ENCODE data around the gene WDR72.
"Not testable (repeated sequence)": the region's sequence is repeated elsewhere in the genome, so short reads cannot be mapped to it uniquely, and the experiment has no call there.

The WDR72 gene

DNA sequence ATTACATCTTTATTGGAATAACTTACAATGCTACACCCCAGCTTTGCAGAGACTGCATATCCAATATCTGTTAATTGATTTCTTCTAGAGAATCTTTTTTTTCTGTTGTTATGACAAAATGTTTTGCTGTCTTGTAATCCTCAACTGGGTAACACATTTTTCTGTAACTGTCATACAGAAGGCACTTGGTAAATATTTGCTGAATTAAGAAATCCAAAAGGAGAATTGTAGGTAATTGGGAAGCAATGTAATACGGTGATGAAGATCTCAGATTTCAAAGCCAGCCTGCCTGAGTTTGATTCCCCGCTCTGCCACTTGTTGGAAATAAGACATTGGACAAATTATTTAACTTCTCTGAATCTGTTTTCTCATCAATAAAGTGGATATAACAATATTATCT lies 169.1 kb downstream of the WDR72 start:
- no peak for DNase-seq (ENCODE audit: low read depth in 1 of 2, low spot score in 1 of 2)

DNA sequence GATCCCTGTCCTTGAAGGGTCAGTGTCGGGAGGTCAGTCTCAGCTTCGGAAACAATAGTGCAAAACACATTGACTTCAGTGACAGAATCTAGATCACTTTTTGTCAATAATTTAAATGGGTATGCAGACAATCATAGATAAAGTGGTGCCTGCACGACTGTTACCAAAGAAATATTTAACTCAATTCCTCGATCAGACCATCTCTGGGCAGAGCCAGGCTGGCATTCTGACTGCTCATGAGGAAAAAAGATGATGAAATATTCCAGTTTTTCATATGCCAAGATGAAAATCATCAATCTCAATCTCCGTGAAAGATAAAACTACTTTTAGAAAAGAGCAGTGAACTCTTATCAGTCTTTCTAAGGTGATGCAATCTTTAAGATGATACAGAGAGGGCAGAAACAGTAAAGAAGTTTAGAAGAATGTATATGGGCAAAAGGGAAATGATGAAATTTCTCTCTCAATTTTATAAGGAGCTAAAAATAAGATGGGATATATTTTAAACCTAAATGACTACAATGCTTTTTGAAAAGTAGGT lies 169.9 kb downstream of the WDR72 start:
- DNase-seq (ENCODE audit: low read depth in 1 of 2, low spot score in 1 of 2): no peak

DNA sequence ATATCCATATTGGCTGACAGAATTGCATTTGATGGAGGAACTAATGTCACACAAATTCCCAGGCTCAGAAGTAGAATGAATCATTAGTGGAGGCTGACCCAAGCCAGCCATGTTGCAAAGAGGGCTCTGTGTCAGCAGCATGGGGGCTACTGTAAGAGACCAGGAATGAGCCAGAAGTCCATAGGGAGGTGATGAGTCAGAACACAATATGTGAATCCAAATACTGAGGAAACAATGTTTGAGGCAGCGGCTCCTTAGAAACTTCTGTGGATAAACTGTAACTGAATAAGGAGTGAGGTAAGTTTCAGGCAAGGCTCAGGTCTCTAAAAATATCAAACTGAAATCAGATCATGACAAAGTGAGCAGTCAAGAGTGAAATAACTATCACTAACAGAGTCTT lies 170.7 kb downstream of the WDR72 start:
- no peak for DNase-seq (ENCODE audit: low read depth in 1 of 2, low spot score in 1 of 2)

DNA sequence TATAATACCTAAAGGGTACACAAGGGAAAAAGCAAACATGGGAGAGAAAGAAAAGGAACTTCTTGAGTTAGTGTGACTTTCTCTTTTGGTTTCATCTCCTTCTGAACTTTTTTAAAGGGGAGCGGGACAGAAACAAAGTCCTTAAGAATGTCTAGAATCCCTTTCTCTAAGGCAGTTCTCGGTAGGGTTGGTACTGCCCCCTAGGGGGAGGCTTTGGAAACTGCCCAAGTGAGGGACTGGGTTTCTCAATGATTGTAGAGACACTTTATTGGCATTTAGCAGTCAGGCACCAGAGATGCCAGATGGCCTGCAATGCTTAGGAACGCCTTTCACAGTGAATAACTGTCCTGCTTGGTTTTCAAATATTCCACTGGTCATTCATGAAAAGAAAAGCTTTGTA lies 172.7 kb downstream of the WDR72 start:
- DNase-seq (ENCODE audit: low read depth in 1 of 2, low spot score in 1 of 2): no peak

DNA sequence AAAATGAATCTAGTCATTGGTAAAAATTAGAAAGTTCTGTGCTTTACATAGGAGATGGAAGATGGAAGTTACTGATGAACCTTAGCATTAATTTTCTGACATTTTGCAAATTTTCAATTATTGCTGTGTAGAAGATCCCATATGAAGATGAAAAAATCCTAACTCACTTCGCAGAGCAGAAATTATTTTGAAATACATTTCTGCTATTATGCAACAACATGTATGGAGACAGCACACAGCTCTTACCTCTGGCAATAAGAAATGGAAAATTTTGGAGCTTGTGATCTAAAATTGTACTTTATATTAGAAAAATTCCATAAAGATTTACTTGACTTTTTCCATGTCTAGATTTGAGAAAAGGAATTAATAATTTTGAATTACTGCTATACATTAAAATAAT lies 177.9 kb downstream of the WDR72 start:
- DNase-seq (ENCODE audit: low read depth in 1 of 2, low spot score in 1 of 2): no peak

DNA sequence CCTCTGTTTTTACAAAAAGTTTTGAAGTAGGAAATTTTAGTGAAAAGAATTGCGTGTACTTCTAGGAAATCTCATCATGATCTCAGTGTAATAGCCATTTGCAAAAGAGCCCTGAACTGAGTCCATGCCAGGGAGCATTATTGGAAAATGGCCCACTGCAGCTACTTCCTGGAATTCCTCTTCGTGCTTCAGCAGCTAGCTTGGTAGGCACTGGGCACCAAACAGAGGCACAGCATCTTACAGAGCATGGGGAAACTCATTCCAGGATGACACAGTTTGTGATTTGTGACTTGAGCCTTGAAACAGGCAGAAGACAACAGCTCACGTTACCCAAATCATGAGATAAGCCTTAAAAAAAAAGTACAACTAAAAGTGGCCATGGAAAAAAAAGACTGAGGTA lies 179.1 kb downstream of the WDR72 start:
- DNase-seq (ENCODE audit: low read depth in 1 of 2, low spot score in 1 of 2): no peak

DNA sequence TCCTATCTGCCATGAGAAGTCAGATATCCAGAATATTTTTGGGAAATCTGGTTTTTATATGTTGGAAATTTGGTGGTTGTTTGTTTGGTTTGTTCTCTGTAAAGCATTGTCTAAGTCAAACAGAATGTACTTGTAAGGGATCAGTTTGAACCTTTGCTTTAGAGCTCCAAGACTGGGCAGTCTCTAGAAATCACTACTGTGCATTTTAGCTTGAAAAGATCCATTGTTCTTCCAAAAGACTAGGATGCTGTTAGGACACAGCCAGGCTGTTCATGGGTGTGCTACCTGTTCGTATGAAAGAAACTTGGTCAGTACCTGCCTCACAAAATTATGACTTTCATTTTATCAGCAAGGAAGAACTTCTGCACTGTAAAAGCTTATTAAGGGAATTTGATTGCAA lies 182.6 kb downstream of the WDR72 start:
- no peak for DNase-seq (ENCODE audit: low read depth in 1 of 2, low spot score in 1 of 2)

DNA sequence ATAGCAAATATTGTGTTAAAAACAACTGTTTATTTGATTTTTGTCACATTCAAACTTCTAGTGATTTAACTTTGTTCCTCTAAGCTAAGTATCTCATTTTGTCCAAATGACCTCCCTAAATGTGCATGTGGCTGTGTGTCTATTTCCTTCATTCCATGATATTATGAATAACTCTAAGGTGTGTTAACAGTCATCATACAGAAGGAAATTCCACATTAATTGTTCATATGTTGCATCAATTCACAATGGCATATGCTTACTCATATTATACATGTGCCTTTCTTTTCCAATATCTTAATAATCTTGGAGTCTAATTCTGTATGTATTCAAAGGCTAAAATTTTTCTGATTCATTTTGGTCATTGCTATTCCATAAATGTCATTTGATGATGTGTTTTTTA lies 186.4 kb downstream of the WDR72 start:
- no peak for DNase-seq (ENCODE audit: low read depth in 1 of 2, low spot score in 1 of 2)

DNA sequence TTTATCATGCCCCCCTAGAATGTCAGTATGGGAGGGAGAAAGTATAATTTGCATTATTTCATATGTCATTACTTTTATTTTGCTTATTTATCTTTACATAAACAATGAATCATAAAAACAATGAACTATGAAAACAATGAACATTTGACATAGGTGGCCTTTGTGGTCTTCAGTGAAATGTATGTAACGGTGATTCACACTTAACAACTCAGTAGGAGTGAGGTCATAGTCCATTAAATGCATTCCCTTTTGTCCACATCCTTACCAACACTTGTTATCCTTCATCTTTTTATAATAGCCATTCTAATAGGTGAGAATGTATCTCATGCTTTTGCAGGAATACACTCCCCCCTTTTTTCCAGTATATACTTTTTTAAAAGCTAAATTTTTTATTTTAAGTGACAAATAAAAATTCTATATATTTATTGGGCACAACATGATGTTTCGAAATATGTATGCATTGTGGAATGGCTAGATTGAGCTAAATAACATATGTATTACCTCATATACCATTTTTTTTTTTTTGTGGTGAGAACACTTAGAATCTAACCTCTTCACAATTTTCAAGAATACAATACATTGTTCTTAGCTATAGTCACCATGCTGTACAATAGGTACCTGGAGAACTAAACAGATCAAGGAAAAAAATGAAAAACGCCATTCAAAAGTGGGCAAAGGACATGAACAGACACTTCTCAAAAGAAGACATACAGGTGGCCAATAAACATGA lies 189.5 kb downstream of the WDR72 start:
- no peak for DNase-seq (ENCODE audit: low read depth in 1 of 2, low spot score in 1 of 2)

DNA sequence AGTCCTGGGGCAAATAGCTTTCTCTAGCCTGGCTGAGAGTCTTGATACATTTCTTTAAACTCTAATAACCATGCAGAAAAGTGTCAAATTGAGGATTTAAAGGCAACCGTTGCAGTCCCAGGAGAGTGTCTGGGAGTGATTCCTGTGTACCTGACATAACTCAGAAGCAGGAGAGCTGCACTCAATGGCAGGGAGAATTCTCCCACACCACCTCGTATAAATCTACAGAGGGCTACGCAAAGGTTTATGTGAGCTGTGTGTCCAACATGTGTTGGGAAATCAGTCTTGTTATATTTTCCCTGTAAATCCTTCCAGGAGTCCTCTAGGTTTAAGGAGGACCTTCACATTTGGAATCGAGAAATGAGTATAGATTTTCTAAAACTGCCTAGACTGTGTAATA lies 192.6 kb downstream of the WDR72 start:
- DNase-seq (ENCODE audit: low read depth in 1 of 2, low spot score in 1 of 2): no peak

DNA sequence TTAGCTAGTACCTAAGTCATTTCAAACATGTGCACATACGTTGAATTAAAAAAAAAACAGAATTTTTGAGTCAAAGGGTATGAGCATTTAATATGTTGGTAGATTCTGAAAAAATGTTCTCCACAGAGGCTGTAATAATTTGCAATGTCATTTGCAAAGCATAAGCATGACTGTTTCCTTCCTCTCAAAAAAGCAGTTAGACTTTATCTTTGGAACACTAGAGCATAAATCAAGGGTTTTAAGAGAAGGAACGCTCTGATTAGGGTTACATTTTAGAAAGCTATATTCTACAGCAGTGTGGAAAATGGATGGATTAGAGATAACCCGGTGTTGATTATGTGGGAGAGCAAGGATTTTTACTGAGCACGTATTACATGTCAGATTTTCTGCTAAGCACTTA lies 193.7 kb downstream of the WDR72 start:
- no peak for DNase-seq (ENCODE audit: low read depth in 1 of 2, low spot score in 1 of 2)

DNA sequence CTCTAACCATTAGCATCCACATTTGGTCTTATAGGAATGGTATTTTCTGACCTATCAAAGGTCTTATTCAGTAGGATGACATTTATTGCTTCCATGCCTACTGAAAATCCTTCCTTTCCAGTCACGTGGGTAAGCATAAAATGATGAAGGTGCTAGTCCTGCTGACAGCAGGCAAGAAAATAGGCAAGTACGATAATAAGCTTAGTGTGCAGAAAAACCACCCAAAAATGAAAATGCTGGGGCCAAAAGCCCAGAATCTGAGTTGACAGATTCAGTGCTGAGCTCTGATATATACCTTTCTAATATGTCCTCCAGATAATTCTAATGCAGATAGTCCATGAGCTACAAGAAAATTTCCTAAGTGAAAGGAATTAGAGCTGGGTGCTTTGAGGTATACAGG lies 194.8 kb downstream of the WDR72 start:
- no peak for DNase-seq (ENCODE audit: low read depth in 1 of 2, low spot score in 1 of 2)

DNA sequence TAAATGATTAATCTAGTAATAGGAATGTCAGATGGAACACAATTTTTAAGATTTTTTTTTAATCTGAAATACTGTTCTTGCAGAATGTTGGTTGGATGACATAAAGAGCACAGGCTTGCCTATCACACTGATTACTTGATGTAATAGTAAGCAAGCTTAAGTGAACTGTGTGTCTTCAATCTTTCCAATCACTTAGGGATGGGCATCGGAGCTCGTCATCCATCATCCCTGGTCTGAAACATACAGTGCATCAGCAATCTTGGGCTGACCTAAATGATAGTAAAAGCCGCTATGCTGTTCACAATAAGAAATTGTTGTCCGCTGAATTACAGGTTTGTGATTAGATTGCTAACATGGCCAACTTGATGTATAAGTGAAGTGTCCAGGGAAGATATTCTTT lies 195.8 kb downstream of the WDR72 start:
- no peak for DNase-seq (ENCODE audit: low read depth in 1 of 2, low spot score in 1 of 2)

DNA sequence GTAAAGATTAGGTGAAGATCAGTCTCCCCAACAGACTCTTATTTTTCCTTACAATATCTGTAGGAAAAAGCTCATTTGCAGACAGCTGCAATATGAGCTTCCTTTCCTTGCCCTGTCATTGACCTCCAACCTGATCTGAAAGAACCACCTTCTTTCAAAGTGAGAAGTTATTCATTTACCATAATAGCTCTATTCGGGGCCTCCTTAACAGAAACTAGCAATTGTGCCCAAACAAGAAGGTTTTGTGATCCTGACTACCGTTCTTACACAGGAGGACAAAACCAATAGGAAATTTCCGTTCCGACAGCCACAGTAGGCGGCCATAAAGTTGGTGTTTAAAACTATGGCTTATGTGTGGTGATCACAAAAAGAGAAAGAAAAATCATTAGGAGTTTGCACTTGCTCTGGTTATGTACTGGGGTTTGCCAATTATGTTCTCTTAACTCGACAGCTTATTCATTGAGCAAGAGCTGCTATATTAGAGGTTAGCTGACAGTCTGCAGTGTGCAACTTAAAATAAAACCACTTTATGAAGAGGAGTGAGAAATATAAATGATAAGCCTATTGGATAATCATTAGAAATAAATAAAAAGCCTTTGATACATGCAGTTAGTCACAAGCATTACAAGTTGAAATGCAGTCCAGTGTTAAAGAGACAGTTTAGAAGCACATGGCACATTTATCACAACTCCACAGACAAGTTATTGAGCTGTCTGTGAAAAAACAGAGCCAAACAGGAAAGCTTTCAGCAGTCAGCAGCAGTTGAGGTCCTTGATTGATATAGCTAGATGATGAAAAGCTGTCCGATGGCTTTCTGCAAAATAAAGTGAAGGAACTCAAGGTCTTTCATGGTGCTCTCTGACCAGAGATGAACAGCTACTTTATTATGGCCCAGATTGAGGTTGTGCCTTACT lies 199.8 kb downstream of the WDR72 start:
- no peak for DNase-seq (ENCODE audit: low read depth in 1 of 2, low spot score in 1 of 2)

DNA sequence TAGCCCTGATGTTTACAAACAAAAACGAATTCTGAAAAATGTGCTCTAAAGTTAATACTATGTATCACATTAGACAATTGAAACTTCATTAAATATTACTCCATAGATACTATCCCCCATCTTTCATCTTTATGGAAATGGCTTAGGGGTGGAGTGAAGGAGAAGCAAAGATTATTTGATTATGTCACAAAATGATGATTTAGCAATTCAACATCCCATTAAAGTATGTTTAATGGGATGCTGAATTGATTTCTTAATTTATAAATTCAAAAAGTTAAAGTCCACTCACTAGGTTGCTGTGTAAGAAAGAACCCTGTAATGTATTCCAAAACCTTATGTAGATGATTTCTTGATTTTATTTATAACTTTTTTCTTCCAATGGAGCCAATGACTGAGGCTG lies 201.1 kb downstream of the WDR72 start:
- no peak for DNase-seq (ENCODE audit: low read depth in 1 of 2, low spot score in 1 of 2)

DNA sequence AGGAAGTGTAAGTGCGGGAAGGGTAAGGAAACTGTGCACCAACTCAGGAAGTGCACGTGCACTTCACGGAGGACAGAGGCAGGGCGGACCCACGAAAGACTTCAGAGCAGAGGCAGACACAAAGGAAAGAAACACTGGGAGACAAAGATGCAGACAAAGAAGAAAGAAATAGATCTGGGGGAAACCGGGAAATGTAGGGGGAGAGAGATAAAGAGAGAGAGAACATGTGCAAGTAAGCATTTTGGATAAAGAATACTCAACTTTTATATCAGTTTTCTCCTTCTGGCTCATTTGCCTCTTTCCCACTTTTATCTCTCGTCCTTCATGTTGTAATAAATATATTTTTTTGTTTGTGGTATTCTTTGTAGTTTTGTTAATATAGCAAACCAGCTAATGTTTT lies 204.2 kb downstream of the WDR72 start:
- DNase-seq (ENCODE audit: low read depth in 1 of 2, low spot score in 1 of 2): no peak

DNA sequence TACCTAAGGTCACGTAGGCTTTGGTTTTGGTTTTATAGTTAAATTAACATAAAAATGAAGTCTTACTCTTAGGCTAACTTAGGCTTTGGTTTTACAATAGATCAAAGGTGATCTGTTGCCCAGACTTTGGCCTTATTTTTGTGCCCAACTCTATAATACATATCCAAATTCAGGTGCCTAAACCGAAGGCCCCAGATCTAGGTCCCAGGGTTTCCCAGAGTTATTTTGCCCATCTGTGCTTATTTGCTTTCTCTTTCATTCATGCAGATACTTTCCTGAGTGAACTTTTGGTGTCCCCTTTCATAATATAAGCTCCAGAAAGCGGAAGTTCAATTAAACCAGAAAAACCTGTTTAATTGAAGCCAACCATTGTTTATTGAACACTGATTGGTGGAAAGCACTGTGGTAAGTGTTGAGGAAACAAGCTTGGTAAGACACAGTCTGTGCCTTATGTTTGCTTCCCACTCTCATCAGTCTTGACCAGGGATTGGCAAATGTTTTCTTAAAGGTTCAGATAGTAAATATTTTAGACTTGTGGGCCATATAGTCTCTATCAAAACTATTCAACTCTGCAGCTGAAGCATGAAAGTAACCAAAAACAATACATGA lies 209.7 kb downstream of the WDR72 start:
- no peak for DNase-seq (ENCODE audit: low read depth in 1 of 2, low spot score in 1 of 2)

DNA sequence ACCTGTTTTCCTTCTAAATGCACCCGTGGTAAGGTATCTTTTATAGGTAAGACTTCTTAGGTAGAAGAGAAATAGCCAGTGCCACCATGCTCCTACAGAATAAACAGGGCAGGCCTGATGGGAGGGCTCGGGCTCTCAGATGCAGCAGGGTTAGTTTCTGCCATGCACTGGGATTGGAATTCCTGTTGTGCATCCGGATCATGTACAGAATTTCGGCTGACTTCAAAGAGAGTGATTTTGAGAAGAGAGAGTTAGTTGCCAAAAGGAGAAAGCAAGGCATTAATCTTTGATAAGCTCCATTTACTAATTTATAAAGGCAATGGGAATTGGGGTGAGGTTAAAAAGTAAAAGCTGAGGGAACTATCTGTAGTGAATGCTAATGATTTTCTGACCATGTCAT lies 211.2 kb downstream of the WDR72 start:
- no peak for DNase-seq (ENCODE audit: low read depth in 1 of 2, low spot score in 1 of 2)

DNA sequence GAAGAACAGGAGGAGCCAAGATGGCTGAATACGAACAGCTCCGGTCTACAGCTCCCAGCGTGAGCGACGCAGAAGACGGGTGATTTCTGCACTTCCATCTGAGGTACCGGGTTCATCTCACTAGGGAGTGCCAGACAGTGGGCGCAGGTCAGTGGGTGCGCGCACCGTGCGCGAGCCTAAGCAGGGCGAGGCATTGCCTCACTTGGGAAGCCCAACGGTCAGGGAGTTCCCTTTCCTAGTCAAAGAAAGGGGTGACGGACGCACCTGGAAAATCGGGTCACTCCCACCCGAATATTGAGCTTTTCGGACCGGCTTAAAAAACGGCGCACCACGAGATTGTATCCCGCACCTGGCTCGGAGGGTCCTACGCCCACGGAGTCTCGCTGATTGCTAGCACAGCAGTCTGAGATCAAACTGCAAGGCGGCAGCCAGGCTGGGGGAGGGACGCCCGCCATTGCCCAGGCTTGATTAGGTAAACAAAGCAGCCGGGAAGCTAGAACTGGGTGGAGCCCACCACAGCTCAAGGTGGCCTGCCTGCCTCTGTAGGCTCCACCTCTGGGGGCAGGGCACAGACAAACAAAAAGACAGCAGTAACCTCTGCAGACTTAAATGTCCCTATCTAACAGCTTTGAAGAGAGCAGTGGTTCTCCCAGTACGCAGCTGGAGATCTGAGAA lies 218.7 kb downstream of the WDR72 start:
- DNase-seq (ENCODE audit: low read depth in 1 of 2, low spot score in 1 of 2): not testable (repeated sequence)

DNA sequence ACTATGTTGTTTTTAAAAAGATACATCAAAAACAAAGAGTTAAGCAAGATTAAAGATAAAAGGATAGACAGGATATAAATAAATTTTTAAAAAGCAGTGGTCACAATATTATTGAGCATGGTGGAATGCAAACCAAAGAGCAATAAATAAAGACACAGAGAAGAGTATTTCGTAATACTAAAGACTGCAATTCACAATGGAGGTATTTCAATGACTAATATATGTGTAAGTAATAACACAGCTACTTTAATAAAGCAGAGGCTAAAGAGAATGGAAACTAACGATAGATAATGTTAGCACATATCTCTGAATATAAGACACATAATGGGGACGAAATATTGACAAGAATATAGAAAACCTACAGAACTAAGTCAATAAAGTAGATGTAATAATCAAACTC lies 219.6 kb downstream of the WDR72 start:
- DNase-seq (ENCODE audit: low read depth in 1 of 2, low spot score in 1 of 2): no peak

DNA sequence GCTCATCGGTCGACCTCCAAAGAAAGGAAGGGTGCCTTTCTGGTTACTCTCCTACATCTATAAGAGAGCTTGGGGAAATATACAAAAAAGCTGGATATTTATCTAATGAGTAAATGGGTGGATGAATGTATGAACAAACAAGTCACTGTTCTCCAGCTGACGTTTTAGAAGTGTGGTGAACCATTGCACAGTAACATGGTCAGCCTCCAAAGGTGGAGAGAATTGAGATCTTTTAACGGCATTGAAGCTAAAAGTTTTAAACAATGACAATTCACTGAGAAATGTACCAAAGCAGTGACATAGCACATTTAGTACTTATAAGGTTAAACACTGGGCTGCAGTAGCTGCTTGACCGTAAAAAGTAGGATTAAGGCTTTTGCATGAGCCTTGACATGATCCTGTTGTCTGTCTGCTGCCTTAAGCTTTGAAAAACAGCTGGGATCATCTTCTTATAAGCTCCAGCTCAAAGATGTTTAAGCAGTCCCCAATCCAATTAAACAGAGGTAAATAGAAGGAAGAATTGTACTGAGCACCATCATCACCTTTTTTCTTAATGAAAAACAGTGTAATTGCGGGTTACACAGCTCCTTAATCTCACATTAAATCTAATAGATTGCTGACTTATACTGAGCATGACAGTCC lies 222.9 kb downstream of the WDR72 start:
- no peak for DNase-seq (ENCODE audit: low read depth in 1 of 2, low spot score in 1 of 2)

Data from activated T-helper 1 cell treated with anti-CD3 and anti-CD28 coated beads, Interleukin-2, amount 50 U/mL, for 16 hours (primary cell).